Ishikawa (cell line): ENCODE results near the gene COPA.

Experiments
- CEBPB ChIP-seq: IDR thresholded peaks from 2 replicates; pipeline ENCODE4 v1.6.1; 2012
- CREB1 ChIP-seq: IDR thresholded peaks from 2 replicates; pipeline ENCODE4 v1.6.1; 2012; ENCODE audit warnings: low read depth

GRCh38 chr1:160361199-160361598 lies 18.1 kb upstream of the COPA start:
- TF ChIP-seq CREB1 (no peak), CEBPB (no peak)
